Adrenal gland (tissue), 12 donors: ENCODE data around the gene GATAD2A. TPM values are rescaled to one million over a fixed set of nuclear protein-coding genes. Genes with fewer than 3 reads are reported as not detected.

Experiments used
- DNase-seq, 7 donors: peaks; one replicate each; pipeline ENCODE4 v3.0.0-alpha.2; 2019 to 2020
- H3K27ac ChIP-seq, 5 donors: fragments of 200-600 bp; sonication (generic) in 4 of 5; 1 replicate in 3 of 5; 2 replicates in 2 of 5; pipeline versions ENCODE4 v1.5.1 to v1.8.0; 2016 to 2020; ENCODE audit warnings: mild to moderate bottlenecking in 1 of 5
- H3K27me3 ChIP-seq: fragments of 200-600 bp; 2 replicates; pipeline ENCODE4 v1.8.0; 2021
- H3K36me3 ChIP-seq, 2 donors: fragments of 200-600 bp; replicated peaks in 1 of 2; 1 replicate in 1 of 2; 2 replicates in 1 of 2; pipeline versions ENCODE4 v1.5.1 to v1.8.0; 2018 to 2022
- H3K4me1 ChIP-seq, 2 donors: fragments of 200-600 bp; replicated peaks in 1 of 2; 1 replicate in 1 of 2; 2 replicates in 1 of 2; pipeline versions ENCODE4 v1.5.1 to v1.8.0; 2018 to 2021
- H3K4me3 ChIP-seq, 4 donors: fragments of 200-600 bp; sonication (generic) in 3 of 4; one replicate each; pipeline ENCODE4 v1.5.1; 2016 to 2018
- H3K9me3 ChIP-seq, 3 donors: fragments of 200-600 bp; sonication (generic) in 1 of 3; replicated peaks in 1 of 3; 1 replicate in 2 of 3; 2 replicates in 1 of 3; pipeline versions ENCODE4 v1.5.1 to v1.8.0; 2016 to 2021
- POLR2A ChIP-seq, 2 donors: fragments of 450-650 bp; IDR thresholded peaks; one replicate each; pipeline ENCODE4 v1.6.1; 2017; ENCODE audit warnings: antibody characterized with exemption in 2 of 2, mild to moderate bottlenecking in 2 of 2, moderate library complexity in 1 of 2
- WGBS, 4 donors: extraction: QIAGEN DNeasy Blood & Tissue Kit in 2 of 4; methylation state at CpG; one replicate each; pipeline versions ENCODE4 v1.1.5 to v1.1.7; 2013 to 2017; 5-methylcytosine and 5-hydroxymethylcytosine counted together
- intact Hi-C, 2 donors: fragments of 100-400 bp; cut with DNase I; formaldehyde crosslinking; loops; one replicate each; pipeline versions ENCODE4 v1.14.1 to v1.15.0; 2022 to 2023
- polyA plus RNA-seq, 3 donors: library from polyadenylated mRNA; stranded (reverse); fragments of 200-250 nt in 2 of 3; fragments of 350-450 nt in 1 of 3; fragmentation: Illumina TruSeq in 1 of 3; extraction: RNeasy Lipid Tissue Mini Kit (QIAGEN cat#74804) in 1 of 3; gene quantifications; one replicate each; pipeline ENCODE4 v1.2.3, GENCODE V29; 2013 to 2014
- total RNA-seq, 9 donors: library from RNA; depleted of rRNA in 4 of 9; stranded (reverse); fragments of >200 nt in 4 of 9; fragments of 120-200 nt in 1 of 9; fragmentation: NEBNext Ultra II Directional in 1 of 9; extraction: Animal tissue kit (Norgen Biotek cat#: 25700) in 1 of 9; gene quantifications; one replicate each; pipeline versions ENCODE4 v1.1.0 to v1.2.4, GENCODE V29; 2013 to 2023
- TF ChIP-seq, protein P1 (sequence below), 6 experiments: fragments of 450-650 bp in 4 of 6; fragments of 200-600 bp in 2 of 6; sonication (generic) in 1 of 6; IDR thresholded peaks; 1 replicate in 5 of 6; 2 replicates in 1 of 6; pipeline versions ENCODE4 v1.5.1 to v1.8.0; 2016 to 2021; ENCODE audit warnings: antibody characterized with exemption in 6 of 6, mild to moderate bottlenecking in 2 of 6, moderate library complexity in 1 of 6
- donor health status: healthy with polysubstance abuse.
- donor health status: Bipolar disorder and iron deficiency.
- donor health status: DM: yes; HTN: yes; CAD: no.
- donor health status: DM: no; HTN: no; CAD: no.
- donor health status: DM: no; HTN: no; CAD: no.
- donor health status: DM: yes; HTN: yes; CAD: no.

The GATAD2A gene
- total and polyA plus RNA-seq, 12 donors, result 17.0 to 125 (median 61.9) TPM

DNA sequence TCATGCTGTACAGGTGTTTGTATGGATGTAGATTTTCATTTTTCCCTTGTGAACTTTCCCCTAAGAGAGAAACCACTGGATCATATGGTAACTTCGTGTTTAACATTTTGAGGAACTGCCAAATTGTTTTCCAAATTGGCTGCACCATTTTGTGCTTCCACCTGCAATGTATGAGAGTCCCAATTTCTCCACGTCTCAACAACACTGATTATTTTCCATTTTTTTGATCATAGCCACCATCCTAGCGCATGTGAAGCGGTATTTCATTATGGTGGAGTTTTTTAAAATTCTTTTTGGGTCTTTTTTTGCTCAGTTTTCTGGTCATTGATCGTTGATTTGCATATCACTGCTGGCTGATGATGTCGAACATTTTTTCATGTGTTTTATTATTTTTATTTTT lies 115.5 kb downstream of the GATAD2A start:
- TF ChIP-seq, protein P1, sequence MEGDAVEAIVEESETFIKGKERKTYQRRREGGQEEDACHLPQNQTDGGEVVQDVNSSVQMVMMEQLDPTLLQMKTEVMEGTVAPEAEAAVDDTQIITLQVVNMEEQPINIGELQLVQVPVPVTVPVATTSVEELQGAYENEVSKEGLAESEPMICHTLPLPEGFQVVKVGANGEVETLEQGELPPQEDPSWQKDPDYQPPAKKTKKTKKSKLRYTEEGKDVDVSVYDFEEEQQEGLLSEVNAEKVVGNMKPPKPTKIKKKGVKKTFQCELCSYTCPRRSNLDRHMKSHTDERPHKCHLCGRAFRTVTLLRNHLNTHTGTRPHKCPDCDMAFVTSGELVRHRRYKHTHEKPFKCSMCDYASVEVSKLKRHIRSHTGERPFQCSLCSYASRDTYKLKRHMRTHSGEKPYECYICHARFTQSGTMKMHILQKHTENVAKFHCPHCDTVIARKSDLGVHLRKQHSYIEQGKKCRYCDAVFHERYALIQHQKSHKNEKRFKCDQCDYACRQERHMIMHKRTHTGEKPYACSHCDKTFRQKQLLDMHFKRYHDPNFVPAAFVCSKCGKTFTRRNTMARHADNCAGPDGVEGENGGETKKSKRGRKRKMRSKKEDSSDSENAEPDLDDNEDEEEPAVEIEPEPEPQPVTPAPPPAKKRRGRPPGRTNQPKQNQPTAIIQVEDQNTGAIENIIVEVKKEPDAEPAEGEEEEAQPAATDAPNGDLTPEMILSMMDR (IDR thresholded peaks at IDR 0.05), result no peak
- TF ChIP-seq POLR2A (IDR thresholded peaks at IDR 0.05), result no peak
- H3K9me3 ChIP-seq, result no peaks in the 10 kb centered on the region

DNA sequence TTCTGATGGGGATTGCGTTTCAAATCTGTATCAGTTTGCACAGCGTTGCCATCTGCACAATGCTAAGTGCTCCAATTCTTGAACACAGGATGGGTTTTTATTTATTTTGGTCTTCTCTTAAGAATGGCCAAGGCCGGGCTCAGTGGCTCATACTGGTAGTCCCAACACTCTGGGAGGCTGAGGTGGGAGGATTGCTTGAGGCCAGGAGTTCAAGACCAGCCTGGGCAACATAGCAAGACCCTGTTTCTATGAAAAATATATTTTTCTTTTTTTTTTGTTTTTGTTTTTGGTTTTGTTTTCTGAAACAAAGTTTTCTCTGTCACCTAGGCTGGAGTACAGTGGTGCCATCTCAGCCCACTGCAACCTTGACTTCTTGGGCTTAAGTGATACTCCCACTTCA lies 117.7 kb downstream of the GATAD2A start:
- no peak for TF ChIP-seq POLR2A (IDR thresholded peaks at IDR 0.05)
- TF ChIP-seq, protein P1 (IDR thresholded peaks at IDR 0.05), result no peak
- intact Hi-C loops, result no loop called here
- H3K9me3 ChIP-seq, result no peaks in the 10 kb centered on the region
- no peak overlapping the region for H3K27ac ChIP-seq
- H3K36me3 ChIP-seq, result peaks cover 0 to 16% of the 10 kb centered on the region in 2 donors
- 89 to 99% (median 93%) methylated on average over 3 of the region's 3 CpGs for WGBS, 4 donors
- H3K4me1 ChIP-seq, result peaks cover 0 to under 1% of the 10 kb centered on the region in 2 donors
- no peak for DNase-seq
- H3K27me3 ChIP-seq, result no peaks in the 10 kb centered on the region
- no peak overlapping the region for H3K4me3 ChIP-seq

More for the DNA sequence above, 115.5 kb downstream of the GATAD2A start:
- Histone ChIP-seq H3K27me3 (no peaks in the 10 kb centered on the region), H3K27ac (no peak overlapping the region), H3K4me3 (no peak overlapping the region), H3K36me3 (no peaks in the 10 kb centered on the region), H3K4me1 (peaks cover 8 to 17% of the 10 kb centered on the region in 2 donors)
- intact Hi-C loops, result no loop called here
- no peak for DNase-seq
- WGBS, 4 donors, result 83 to 87% (median 85%) methylated on average over 6 of the region's 6 CpGs

DNA sequence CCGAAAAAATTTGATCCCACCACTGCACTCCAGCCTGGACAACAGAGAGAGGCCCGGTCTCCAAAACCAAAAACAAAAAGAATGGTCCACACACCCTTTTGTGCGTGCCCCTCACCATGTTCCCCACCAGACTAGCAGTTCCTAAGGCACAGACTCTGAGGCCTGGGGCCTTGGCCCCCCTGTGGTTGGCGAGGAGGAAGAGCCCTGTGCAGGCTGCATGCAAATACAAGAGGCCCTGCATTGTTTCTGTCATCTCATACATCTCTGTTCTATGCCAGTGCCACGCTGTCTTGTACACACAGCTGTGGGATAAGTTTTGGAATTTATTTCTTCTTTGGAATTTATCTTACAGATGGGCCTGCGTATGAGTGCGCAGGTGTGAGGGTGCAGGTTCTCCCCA lies 118.6 kb downstream of the GATAD2A start:
- H3K27ac ChIP-seq, result no peak overlapping the region
- H3K36me3 ChIP-seq, result peaks cover 0 to 17% of the 10 kb centered on the region in 2 donors
- TF ChIP-seq, protein P1 (IDR thresholded peaks at IDR 0.05), result no peak
- TF ChIP-seq POLR2A (IDR thresholded peaks at IDR 0.05), result no peak
- DNase-seq, result no peak
- no peaks in the 10 kb centered on the region for H3K4me1 ChIP-seq
- H3K27me3 ChIP-seq, result no peaks in the 10 kb centered on the region
- no peaks in the 10 kb centered on the region for H3K9me3 ChIP-seq
- no peak overlapping the region for H3K4me3 ChIP-seq
- intact Hi-C loops, result no loop called here
- 86 to 93% (median 88%) methylated on average over 7 of the region's 7 CpGs for WGBS, 4 donors

DNA sequence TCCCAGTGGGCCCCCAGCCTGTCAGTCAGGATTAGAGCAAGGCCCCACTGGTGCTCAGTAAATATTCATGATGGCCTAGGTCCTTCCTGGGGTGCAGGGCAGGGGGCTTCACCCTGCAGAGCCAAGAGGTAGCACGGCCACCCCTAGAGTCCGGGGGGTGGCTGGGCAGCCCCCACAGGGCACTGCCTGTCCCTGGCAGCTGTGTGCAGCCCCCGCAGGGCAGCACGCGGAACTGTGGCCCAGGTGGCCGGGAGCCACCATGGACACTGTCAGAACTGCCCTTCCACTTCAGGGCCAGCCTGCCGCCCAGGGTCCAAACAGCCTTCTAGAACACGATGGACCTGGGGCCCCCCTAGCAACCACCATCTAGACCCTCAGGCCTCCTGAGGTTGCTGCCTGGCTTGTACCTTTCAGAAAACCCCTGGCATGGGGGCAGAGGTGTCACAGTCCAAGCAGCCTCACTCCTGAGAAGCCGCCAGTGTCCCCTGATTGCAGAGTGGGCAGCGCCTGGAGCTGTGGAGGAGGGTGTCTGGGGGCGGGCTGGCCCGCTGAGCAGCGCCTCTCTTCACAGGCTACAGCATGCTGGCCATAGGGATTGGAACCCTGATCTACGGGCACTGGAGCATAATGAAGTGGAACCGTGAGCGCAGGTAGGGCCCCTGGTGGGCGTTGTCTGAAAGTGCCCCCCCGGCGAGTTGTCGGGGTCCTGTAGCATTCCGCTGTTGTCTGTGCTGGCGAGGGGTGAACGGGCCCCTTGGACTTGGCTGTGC lies 120.3 kb downstream of the GATAD2A start:
- Histone ChIP-seq H3K36me3 (peaks cover 0 to 17% of the 10 kb centered on the region in 2 donors), H3K4me1 (no peaks in the 10 kb centered on the region), H3K27me3 (no peaks in the 10 kb centered on the region), H3K4me3 (no peak overlapping the region), H3K9me3 (no peaks in the 10 kb centered on the region), H3K27ac (no peak overlapping the region)
- WGBS, 4 donors, result 86 to 92% (median 89%) methylated on average over 10 to 23 of the region's 23 CpGs
- intact Hi-C loops, result no loop called here
- TF ChIP-seq, protein P1 (IDR thresholded peaks at IDR 0.05), result no peak
- no peak for TF ChIP-seq POLR2A (IDR thresholded peaks at IDR 0.05)
- no peak for DNase-seq
